Duodenal mucosa (tissue), 2 donors: ENCODE data around the gene IDE.
A peak's percentile ranks its signal among the peaks of the same experiment; 100 is the strongest.

Source experiments
- H3K27ac ChIP-seq: one replicate; pipeline ENCODE4 v1.7.0; 2013; ENCODE audit warnings: low read depth, low read length
- H3K27me3 ChIP-seq, 2 donors: one replicate each; pipeline ENCODE4 v1.7.0; 2013; ENCODE audit warnings: low read length in 2 of 2, control low read depth in 1 of 2; ENCODE audit not compliant: insufficient read depth in 2 of 2, control insufficient read depth in 1 of 2
- H3K36me3 ChIP-seq, 2 donors: one replicate each; pipeline ENCODE4 v1.7.0; 2013; ENCODE audit warnings: low read length in 2 of 2, control low read depth in 1 of 2; ENCODE audit not compliant: insufficient read depth in 2 of 2, control insufficient read depth in 1 of 2
- H3K4me1 ChIP-seq, 2 donors: one replicate each; pipeline ENCODE4 v1.7.0; 2013; ENCODE audit warnings: low read length in 2 of 2, control low read depth in 1 of 2; ENCODE audit not compliant: insufficient read depth in 2 of 2, control insufficient read depth in 1 of 2
- H3K4me3 ChIP-seq, 2 donors: one replicate each; pipeline ENCODE4 v1.7.0; 2013; ENCODE audit warnings: low read length in 2 of 2, low read depth in 1 of 2
- H3K9ac ChIP-seq, 2 donors: one replicate each; pipeline ENCODE4 v1.7.0; 2013; ENCODE audit warnings: low read length in 2 of 2, low read depth in 1 of 2
- H3K9me3 ChIP-seq, 2 donors: one replicate each; pipeline ENCODE4 v1.7.0; 2013; ENCODE audit warnings: low read length in 2 of 2, control low read depth in 1 of 2; ENCODE audit not compliant: control insufficient read depth in 1 of 2

IDE gene

DNA sequence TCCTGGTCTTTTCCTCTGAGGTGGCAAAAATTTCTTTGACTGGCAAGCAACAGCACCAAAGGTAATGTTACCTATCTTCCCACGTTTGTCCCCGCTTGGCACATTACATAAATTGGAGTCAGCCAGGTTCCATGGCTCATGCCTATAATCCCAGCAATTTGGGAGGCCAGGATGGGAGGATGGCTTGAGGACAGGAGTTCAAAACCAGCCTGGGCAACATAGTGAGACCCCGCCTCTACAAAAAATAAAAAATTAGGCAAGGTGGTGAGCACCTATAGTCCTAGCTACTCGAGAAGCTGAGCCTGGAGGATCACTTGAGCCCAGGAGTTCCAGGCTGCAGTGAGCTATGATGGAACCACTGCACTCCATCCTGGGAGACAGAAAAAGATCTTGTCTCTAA, 139.5 kb downstream of the IDE start:
- Histone ChIP-seq H3K36me3 (no peaks in the 10 kb centered on the region), H3K4me3 (no peak overlapping the region), H3K9me3 (no peaks in the 10 kb centered on the region), H3K9ac (no peak overlapping the region), H3K27me3 (no peaks in the 10 kb centered on the region), H3K27ac (no peak overlapping the region), H3K4me1 (no peaks in the 10 kb centered on the region)

DNA sequence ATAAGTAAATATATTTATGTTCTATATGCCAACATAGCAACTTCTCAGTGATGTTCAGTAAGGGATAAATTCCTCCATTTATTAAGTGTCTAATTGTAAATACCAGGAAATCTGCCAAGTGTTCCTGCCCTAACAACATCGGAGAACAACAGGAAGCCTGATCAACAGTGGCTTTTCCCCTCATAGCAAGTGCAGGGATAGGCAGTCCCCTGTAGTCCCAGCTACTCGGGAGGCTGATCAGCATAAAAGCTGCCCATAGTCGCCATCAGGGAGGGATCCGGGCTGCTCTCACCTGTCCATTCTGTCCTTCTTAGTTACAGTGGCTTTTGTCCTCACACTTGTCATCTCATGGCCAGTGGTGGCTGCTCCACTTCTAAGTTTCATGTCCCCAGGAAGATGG, 141.3 kb downstream of the IDE start:
- no peaks in the 10 kb centered on the region for H3K9me3 ChIP-seq
- no peaks in the 10 kb centered on the region for H3K36me3 ChIP-seq
- no peak overlapping the region for H3K4me3 ChIP-seq
- H3K9ac ChIP-seq: no peak overlapping the region
- H3K27ac ChIP-seq: no peak overlapping the region
- no peaks in the 10 kb centered on the region for H3K4me1 ChIP-seq
- no peaks in the 10 kb centered on the region for H3K27me3 ChIP-seq

DNA sequence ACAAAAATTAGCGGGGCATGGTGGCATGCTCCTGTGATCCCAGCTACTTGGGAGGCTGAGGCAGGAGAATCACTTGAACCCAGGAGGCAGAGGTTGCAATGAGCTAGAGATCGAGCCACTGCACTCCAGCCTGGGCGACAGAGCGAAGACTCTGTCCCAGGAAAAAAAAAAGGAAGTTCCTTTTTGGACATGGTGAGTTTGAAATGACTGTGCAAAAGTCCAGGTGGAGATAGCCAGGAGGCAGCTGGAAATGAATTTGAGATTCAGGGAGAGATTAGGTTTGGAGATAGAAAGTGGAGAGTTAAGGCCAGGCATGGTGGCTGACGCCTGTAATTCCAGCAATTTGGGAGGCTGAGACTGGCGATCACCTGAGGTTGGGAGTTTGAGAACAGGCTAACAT, 143.8 kb downstream of the IDE start:
- Histone ChIP-seq H3K4me1 (no peaks in the 10 kb centered on the region), H3K27me3 (no peaks in the 10 kb centered on the region), H3K9ac (no peak overlapping the region), H3K36me3 (no peaks in the 10 kb centered on the region), H3K27ac (no peak overlapping the region), H3K9me3 (no peaks in the 10 kb centered on the region), H3K4me3 (no peak overlapping the region)

DNA sequence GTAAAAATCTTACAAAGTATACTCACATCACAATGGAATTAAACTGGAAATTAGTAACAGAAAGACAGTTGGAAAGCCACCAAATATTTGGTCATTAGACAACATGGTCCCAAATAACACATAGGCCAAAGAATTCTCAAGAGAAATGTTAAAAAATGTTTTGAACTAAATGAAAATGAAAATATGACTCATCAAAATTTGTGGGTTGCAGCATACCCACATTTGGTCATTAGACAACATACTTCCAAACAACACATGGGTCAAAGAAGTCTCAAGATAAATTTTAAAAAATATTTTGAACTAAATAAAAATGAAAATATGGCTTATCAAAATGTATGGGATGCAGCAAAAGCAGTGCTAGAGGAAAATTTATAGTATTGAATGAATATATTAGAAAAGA, 152.3 kb downstream of the IDE start:
- Histone ChIP-seq H3K9ac (no peak overlapping the region), H3K27ac (no peak overlapping the region), H3K4me3 (no peak overlapping the region)

DNA sequence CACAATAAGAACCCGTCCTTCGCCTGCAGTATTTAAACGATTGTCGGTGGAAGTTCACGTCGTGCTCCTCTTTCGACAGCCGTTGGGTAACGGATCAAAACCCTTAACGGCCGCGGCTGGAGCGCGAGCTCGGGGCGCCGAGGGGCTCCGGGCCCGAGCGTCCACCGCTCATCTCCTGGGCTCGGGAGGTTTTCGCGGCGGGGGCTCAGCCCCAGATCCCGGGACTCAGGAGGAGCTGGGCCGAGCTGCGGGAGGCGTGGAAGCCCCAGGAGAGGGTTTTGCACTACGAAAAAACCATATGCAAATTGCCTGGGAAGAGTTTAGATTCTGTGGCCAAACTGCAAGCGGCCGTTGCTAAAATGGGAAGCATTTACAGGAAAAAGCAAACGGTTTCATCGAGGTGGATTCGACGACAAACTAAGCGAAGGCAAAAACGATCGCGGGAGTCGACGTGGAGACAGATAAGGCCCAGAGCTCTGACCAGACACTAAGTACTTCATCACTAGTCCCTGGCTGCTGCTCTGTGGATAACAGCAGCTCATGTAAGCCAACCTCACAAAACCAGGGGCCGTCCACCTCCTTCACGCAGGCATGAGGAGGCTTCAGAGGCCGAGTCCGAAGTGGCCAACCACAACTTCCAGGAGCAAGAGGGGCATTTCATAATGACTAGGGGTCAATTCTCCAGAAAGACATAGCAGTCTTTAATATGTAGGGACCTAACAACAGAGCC, 153.2 kb downstream of the IDE start:
- Histone ChIP-seq H3K9me3 (no peaks in the 10 kb centered on the region), H3K27ac (no peak overlapping the region), H3K36me3 (no peaks in the 10 kb centered on the region), H3K4me3 (peak overlapping the region; percentile 25 to 56), H3K9ac (no peak overlapping the region), H3K4me1 (no peaks in the 10 kb centered on the region), H3K27me3 (peaks cover 7 to 10% of the 10 kb centered on the region in 2 donors)

More for the DNA sequence above, 152.3 kb downstream of the IDE start:
- Histone ChIP-seq H3K4me1 (no peaks in the 10 kb centered on the region), H3K27me3 (peaks cover 7 to 10% of the 10 kb centered on the region in 2 donors), H3K36me3 (no peaks in the 10 kb centered on the region), H3K9me3 (no peaks in the 10 kb centered on the region)

DNA sequence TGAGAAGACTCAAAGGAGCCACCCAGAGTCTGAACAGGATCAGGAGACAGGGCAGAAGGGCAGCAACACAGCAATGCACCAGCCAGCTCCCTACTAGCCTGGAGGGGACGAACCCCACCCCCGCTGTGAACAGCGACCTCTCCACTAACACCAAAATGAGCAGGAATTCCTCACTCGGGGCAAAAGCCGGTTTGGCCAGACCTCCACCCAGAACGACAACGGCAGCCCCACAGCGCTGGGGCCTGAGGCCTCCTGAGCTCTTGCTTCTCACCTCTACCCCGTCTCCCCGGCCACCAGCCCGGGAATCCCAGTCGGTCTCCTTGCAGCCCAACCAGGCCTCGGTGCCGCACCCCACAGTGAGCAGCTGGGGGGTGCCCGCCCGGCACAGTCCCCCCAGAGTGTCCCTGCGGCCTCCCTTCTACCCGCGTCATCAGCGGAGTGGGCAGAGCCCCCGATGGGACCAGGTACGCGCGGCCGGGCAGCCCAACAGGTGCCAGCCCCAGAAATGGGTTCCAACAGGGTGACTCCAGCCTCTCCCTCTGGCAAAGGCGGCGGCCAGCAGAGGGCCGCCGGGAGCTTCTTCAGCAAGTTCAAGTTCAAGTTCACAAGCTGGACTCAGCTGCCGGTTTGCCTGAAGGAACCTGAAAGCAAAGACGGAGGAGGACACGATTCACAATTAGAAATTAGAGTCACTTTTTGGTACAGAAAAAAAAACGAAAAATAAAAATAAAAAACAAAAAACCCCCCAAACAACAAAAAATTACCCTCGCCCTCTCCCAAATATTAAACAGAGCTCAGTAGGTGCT, 153.9 kb downstream of the IDE start:
- H3K4me3 ChIP-seq: peak overlapping the region; percentile 25 to 56
- H3K36me3 ChIP-seq: no peaks in the 10 kb centered on the region
- peaks cover 7 to 10% of the 10 kb centered on the region in 2 donors for H3K27me3 ChIP-seq
- H3K9ac ChIP-seq: no peak overlapping the region
- H3K4me1 ChIP-seq: no peaks in the 10 kb centered on the region
- H3K9me3 ChIP-seq: no peaks in the 10 kb centered on the region
- no peak overlapping the region for H3K27ac ChIP-seq

DNA sequence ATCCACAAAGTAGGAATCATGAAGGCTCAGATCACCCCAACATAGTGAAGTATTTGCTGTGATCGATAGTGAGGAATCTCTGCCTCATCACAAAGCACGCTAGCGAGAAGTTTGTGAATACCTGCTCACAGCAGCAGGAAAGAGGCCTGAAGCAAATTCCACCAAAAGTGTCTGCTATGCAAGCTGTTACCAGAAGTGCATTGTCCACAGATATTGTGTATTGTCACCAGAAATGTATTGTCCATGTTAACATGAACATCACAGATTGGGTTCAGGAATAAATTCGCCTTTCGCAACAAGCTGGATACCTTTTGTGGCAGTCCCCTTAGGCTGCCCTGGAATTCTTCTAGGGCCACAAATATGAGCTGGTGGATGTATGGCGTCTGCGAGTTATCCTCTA, 155.0 kb downstream of the IDE start:
- no peak overlapping the region for H3K4me3 ChIP-seq
- H3K27me3 ChIP-seq: peaks cover 7 to 10% of the 10 kb centered on the region in 2 donors
- H3K9ac ChIP-seq: no peak overlapping the region
- no peaks in the 10 kb centered on the region for H3K36me3 ChIP-seq
- no peaks in the 10 kb centered on the region for H3K9me3 ChIP-seq
- no peak overlapping the region for H3K27ac ChIP-seq
- H3K4me1 ChIP-seq: no peaks in the 10 kb centered on the region

DNA sequence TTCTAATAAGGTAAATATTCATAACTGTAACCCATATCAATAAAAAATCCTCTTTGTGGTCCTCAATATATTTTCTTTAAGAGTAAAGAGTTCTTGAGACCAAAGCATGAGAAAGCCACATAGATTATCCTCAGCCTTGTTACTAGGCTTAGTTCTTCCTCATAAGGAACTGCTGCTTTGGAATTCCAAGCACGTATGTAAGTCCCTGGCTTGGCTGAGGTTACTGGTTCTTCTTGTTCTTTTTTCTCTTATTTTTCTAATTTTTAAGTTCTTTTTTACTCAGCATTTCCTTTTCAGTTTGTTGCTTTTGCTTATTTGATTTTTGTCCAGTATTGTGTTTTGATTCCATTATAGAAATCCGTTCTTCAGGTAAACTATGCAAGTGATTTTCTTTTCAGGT, 155.7 kb downstream of the IDE start:
- H3K36me3 ChIP-seq: no peaks in the 10 kb centered on the region
- H3K9me3 ChIP-seq: no peaks in the 10 kb centered on the region
- H3K9ac ChIP-seq: no peak overlapping the region
- H3K27me3 ChIP-seq: peaks cover 7 to 10% of the 10 kb centered on the region in 2 donors
- H3K4me3 ChIP-seq: no peak overlapping the region
- H3K4me1 ChIP-seq: no peaks in the 10 kb centered on the region
- no peak overlapping the region for H3K27ac ChIP-seq

DNA sequence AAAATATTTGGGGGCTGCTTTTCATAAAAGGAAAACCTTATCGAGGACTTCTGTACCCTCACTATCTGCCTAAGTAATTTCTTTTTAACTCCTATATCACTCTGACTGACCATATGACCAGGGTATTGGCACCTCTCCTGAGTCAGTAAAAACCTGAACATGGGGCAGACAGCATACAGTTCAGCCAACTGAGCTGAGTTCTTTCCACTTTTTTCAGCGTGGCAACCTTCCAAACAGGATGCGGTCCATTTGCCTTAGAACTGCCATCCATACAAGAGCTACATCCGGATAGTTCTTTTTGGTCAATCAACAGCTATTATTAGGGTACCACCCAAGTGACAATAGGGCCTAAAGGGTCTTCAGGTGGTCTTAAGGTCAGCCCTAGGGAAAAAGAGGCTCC, 160.4 kb downstream of the IDE start:
- H3K36me3 ChIP-seq: no peaks in the 10 kb centered on the region
- H3K27ac ChIP-seq: no peak overlapping the region
- no peak overlapping the region for H3K9ac ChIP-seq
- no peaks in the 10 kb centered on the region for H3K4me1 ChIP-seq
- no peak overlapping the region for H3K4me3 ChIP-seq
- no peaks in the 10 kb centered on the region for H3K9me3 ChIP-seq
- no peaks in the 10 kb centered on the region for H3K27me3 ChIP-seq

DNA sequence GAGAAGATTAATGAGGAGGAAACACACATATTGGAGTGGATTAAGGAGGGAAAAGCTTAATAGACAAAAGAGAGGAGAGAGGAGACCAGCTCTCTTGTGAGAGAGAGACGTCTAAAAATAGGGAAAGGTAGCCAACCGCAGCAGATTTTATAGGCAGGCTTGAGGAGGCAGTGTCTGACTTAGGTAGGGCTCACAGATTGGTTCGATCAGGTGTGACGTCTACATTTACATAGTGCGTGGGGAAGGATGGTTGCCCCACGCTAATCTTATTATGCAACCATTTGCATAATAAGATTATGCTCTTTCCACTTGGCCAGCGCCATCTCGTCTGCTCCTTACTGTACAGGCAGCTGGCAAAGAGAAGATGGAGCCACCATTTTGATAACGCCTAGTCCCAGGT, 160.9 kb downstream of the IDE start:
- Histone ChIP-seq H3K4me3 (no peak overlapping the region), H3K27me3 (no peaks in the 10 kb centered on the region), H3K9ac (no peak overlapping the region), H3K9me3 (no peaks in the 10 kb centered on the region), H3K4me1 (no peaks in the 10 kb centered on the region), H3K27ac (no peak overlapping the region), H3K36me3 (no peaks in the 10 kb centered on the region)
